HEK293 (cell line): Measurements from ENCODE around the gene OR2A25.

Experiments
- CTCF ChIA-PET: fragments of 350-600 bp; formaldehyde crosslinking; extraction: SDS; loops from one replicate; lab custom pipeline; 2021; ENCODE audit warnings: antibody characterized with exemption; lab: Yijun Ruan, JAX
- POLR2A ChIA-PET: fragments of 300-600 bp; formaldehyde crosslinking; extraction: SDS; loops from one replicate; lab custom pipeline; 2020; ENCODE audit warnings: antibody characterized with exemption, inconsistent platforms; lab: Yijun Ruan, JAX
- H3K27ac ChIP-seq: fragments of 200-500 bp; sonication (Bioruptor generic); 2 replicates; pipeline ENCODE4 v1.5.1; 2014; ENCODE audit warnings: low read depth, low read length, control low read depth, inconsistent platforms; ENCODE audit errors: extremely low read depth
- H3K36me3 ChIP-seq, 2 experiments: fragments of 200-500 bp in 1 of 2; sonication (Bioruptor generic) in 1 of 2; 1 replicate in 1 of 2; 2 replicates in 1 of 2; pipeline ENCODE4 v1.5.1; 2014 to 2017; ENCODE audit warnings: inconsistent platforms in 2 of 2, low read length in 2 of 2; ENCODE audit not compliant: control insufficient read depth in 2 of 2, insufficient read depth in 1 of 2
- H3K4me1 ChIP-seq: fragments of 200-500 bp; sonication (Bioruptor generic); 2 replicates; pipeline ENCODE4 v1.5.1; 2014; ENCODE audit warnings: mild to moderate bottlenecking, low read length, inconsistent platforms; ENCODE audit not compliant: control insufficient read depth, insufficient read depth
- H3K4me3 ChIP-seq: 2 replicates; pipeline ENCODE4 v1.5.1; 2011; ENCODE audit warnings: low read depth, mild to moderate bottlenecking, control low read depth, low read length, moderate library complexity
- H3K9me3 ChIP-seq: fragments of 200-500 bp; sonication (Bioruptor generic); 2 replicates; pipeline ENCODE4 v1.5.1; 2014; ENCODE audit warnings: low read depth, low read length, inconsistent platforms; ENCODE audit not compliant: control insufficient read depth, insufficient read depth
- HOXA7 ChIP-seq: sonication (generic); formaldehyde crosslinking; IDR thresholded peaks from 2 replicates; pipeline ENCODE4 v1.8.1; 2022; ENCODE audit warnings: missing genetic modification reagents, borderline replicate concordance
- KLF10 ChIP-seq: fragments of 450-650 bp; IDR thresholded peaks from 2 replicates; pipeline ENCODE4 v1.5.1; 2018; ENCODE audit warnings: missing biosample characterization, mild to moderate bottlenecking, missing genetic modification characterization
- PRDM10 ChIP-seq: fragments of 450-650 bp; formaldehyde crosslinking; IDR thresholded peaks from 2 replicates; pipeline ENCODE4 v1.5.1; 2016; ENCODE audit warnings: missing biosample characterization, missing genetic modification characterization
- PRDM4 ChIP-seq: fragments of 450-650 bp; formaldehyde crosslinking; IDR thresholded peaks from 2 replicates; pipeline ENCODE4 v1.5.1; 2017; ENCODE audit warnings: missing biosample characterization, missing genetic modification characterization
- ZNF133 ChIP-seq: fragments of 450-650 bp; formaldehyde crosslinking; IDR thresholded peaks from 2 replicates; pipeline ENCODE4 v1.5.1; 2016; ENCODE audit warnings: missing biosample characterization, missing genetic modification characterization
- ZNF157 ChIP-seq: fragments of 450-650 bp; formaldehyde crosslinking; IDR thresholded peaks from 2 replicates; pipeline ENCODE4 v1.5.1; 2016; ENCODE audit warnings: missing biosample characterization, missing genetic modification characterization
- ZNF214 ChIP-seq: fragments of 450-650 bp; formaldehyde crosslinking; IDR thresholded peaks from 2 replicates; pipeline ENCODE4 v1.5.1; 2017; ENCODE audit warnings: missing biosample characterization, mild to moderate bottlenecking, missing genetic modification characterization, borderline replicate concordance
- ZNF302 ChIP-seq: fragments of 450-650 bp; formaldehyde crosslinking; IDR thresholded peaks from 2 replicates; pipeline ENCODE4 v1.5.1; 2016; ENCODE audit warnings: missing biosample characterization, missing genetic modification characterization, low read depth
- ZNF311 ChIP-seq: fragments of 450-650 bp; formaldehyde crosslinking; IDR thresholded peaks from 2 replicates; pipeline ENCODE4 v1.5.1; 2017; ENCODE audit warnings: missing biosample characterization, missing genetic modification characterization, borderline replicate concordance
- ZNF366 ChIP-seq: fragments of 450-650 bp; formaldehyde crosslinking; conservative IDR thresholded peaks from 2 replicates; pipeline ENCODE4 v1.5.1; 2016; ENCODE audit warnings: missing biosample characterization, missing genetic modification characterization
- ZNF404 ChIP-seq: fragments of 450-650 bp; formaldehyde crosslinking; IDR thresholded peaks from 2 replicates; pipeline ENCODE4 v1.5.1; 2017; ENCODE audit warnings: missing biosample characterization, missing genetic modification characterization
- ZNF449 ChIP-seq: fragments of 450-650 bp; formaldehyde crosslinking; IDR thresholded peaks from 2 replicates; pipeline ENCODE4 v1.5.1; 2017; ENCODE audit warnings: missing biosample characterization, mild to moderate bottlenecking, missing genetic modification characterization, moderate library complexity
- ZNF548 ChIP-seq: fragments of 450-650 bp; formaldehyde crosslinking; IDR thresholded peaks from 2 replicates; pipeline ENCODE4 v1.5.1; 2016; ENCODE audit warnings: missing biosample characterization, missing genetic modification characterization
- TF ChIP-seq, protein P1 (sequence below): fragments of 450-650 bp; formaldehyde crosslinking; IDR thresholded peaks from 2 replicates; pipeline ENCODE4 v1.5.1; 2016; ENCODE audit warnings: missing biosample characterization, missing genetic modification characterization
- TF ChIP-seq, protein P2 (sequence below): fragments of 450-650 bp; formaldehyde crosslinking; IDR thresholded peaks from 2 replicates; pipeline ENCODE4 v1.5.1; 2016; ENCODE audit warnings: missing biosample characterization, missing genetic modification characterization

The OR2A25 gene

DNA sequence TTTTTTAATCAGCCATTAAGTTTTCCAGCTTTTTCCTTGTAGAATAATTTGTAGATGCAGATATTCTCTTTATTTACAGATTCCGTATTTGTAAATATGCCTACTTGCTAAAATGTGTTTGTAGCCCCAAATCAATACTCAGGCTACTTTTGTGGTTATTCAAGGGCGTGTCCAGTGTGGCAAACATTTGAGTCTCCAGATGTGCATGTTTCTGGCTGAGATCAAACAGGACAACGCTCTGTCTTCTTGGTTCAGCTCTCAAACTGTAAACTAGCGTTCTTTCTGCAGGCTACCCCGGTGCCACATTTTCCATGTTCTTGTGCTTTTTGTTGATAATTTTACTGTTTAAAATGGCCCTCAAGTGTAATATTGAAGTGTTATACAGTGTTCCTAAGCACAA is 37.1 kb upstream of the OR2A25 start:
- CTCF ChIA-PET: interaction anchor here (0.9 kb wide), 1 partner anchor 18 kb away, joined by 4 read pairs; no protein-coding TSS in a partner anchor
- no peaks in the 10 kb centered on the region for H3K9me3 ChIP-seq
- H3K4me1 ChIP-seq: no peaks in the 10 kb centered on the region
- no peak overlapping the region for H3K27ac ChIP-seq
- TF ChIP-seq ZNF404 (tag by site-specific recombination): no peak
- no peak for TF ChIP-seq PRDM10
- TF ChIP-seq ZNF548 (tag by site-specific recombination): no peak
- TF ChIP-seq HOXA7 (CRISPR knock-in tag): no peak
- no peak for TF ChIP-seq ZNF157 (tag by site-specific recombination)
- TF ChIP-seq ZNF214: no peak
- no peak for TF ChIP-seq ZNF133 (tag by site-specific recombination)
- TF ChIP-seq ZNF449 (tag by site-specific recombination): no peak
- TF ChIP-seq ZNF302 (tag by site-specific recombination): no peak
- no peak for TF ChIP-seq ZNF366 (tag by site-specific recombination)
- TF ChIP-seq, protein P1, sequence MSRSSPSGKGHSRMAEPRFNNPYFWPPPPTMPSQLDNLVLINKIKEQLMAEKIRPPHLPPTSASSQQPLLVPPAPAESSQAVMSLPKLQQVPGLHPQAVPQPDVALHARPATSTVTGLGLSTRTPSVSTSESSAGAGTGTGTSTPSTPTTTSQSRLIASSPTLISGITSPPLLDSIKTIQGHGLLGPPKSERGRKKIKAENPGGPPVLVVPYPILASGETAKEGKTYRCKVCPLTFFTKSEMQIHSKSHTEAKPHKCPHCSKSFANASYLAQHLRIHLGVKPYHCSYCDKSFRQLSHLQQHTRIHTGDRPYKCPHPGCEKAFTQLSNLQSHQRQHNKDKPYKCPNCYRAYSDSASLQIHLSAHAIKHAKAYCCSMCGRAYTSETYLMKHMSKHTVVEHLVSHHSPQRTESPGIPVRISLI: no peak
- no peak for TF ChIP-seq PRDM4 (tag by site-specific recombination)
- no peak for TF ChIP-seq KLF10
- TF ChIP-seq, protein P2, sequence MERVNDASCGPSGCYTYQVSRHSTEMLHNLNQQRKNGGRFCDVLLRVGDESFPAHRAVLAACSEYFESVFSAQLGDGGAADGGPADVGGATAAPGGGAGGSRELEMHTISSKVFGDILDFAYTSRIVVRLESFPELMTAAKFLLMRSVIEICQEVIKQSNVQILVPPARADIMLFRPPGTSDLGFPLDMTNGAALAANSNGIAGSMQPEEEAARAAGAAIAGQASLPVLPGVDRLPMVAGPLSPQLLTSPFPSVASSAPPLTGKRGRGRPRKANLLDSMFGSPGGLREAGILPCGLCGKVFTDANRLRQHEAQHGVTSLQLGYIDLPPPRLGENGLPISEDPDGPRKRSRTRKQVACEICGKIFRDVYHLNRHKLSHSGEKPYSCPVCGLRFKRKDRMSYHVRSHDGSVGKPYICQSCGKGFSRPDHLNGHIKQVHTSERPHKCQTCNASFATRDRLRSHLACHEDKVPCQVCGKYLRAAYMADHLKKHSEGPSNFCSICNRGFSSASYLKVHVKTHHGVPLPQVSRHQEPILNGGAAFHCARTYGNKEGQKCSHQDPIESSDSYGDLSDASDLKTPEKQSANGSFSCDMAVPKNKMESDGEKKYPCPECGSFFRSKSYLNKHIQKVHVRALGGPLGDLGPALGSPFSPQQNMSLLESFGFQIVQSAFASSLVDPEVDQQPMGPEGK: no peak
- TF ChIP-seq ZNF311: no peak
- TF ChIP-seq, all 188 proteins: peak for 0
- H3K4me3 ChIP-seq: no peak overlapping the region
- H3K36me3 ChIP-seq: no peaks in the 10 kb centered on the region
- POLR2A ChIA-PET: no interaction called here
